HepG2 (cell line): ENCODE results near the gene UBXN6. TPM values are rescaled to one million over a fixed set of nuclear protein-coding genes. Genes with fewer than 3 reads are reported as not detected.

ENCODE experiments used
- CREB1 ChIP-seq, 2 experiments: fragments of 450-650 bp in 1 of 2; IDR thresholded peaks; 2 replicates each; pipeline ENCODE4 v1.6.1; 2016 to 2017; ENCODE audit warnings: control low read depth in 1 of 2, mild to moderate bottlenecking in 1 of 2, missing compliant biosample characterization in 1 of 2, missing genetic modification characterization in 1 of 2
- HES4 ChIP-seq: sonication (generic); formaldehyde crosslinking; IDR thresholded peaks from 2 replicates; pipeline ENCODE4 v1.9.0; 2021; ENCODE audit warnings: mild to moderate bottlenecking, missing genetic modification reagents, borderline replicate concordance
- JUNB ChIP-seq: sonication (generic); formaldehyde crosslinking; IDR thresholded peaks from 2 replicates; pipeline ENCODE4 v1.8.0; 2022; ENCODE audit warnings: missing genetic modification reagents, mild to moderate bottlenecking, borderline replicate concordance
- KAT8 ChIP-seq: IDR thresholded peaks from 2 replicates; pipeline ENCODE4 v1.6.1; 2016; ENCODE audit warnings: missing genetic modification reagents, missing compliant biosample characterization
- KDM2A ChIP-seq: sonication (generic); formaldehyde crosslinking; IDR thresholded peaks from 2 replicates; pipeline ENCODE4 v1.4.0; 2020; ENCODE audit warnings: low read depth, missing genetic modification reagents, borderline replicate concordance
- KLF16 ChIP-seq, 2 experiments: sonication (generic) in 1 of 2; formaldehyde crosslinking in 1 of 2; IDR thresholded peaks; 2 replicates each; pipeline versions ENCODE4 v1.6.1 to v1.8.0; 2016 to 2023; ENCODE audit warnings: missing genetic modification reagents in 2 of 2, missing compliant biosample characterization in 1 of 2
- KLF9 ChIP-seq: IDR thresholded peaks from 2 replicates; pipeline ENCODE4 v1.6.1; 2016; ENCODE audit warnings: low read depth
- LCORL ChIP-seq, 2 experiments: fragments of 450-650 bp in 1 of 2; sonication (generic) in 1 of 2; formaldehyde crosslinking in 1 of 2; IDR thresholded peaks; 2 replicates each; pipeline versions ENCODE4 v1.5.0 to v1.6.1; 2017 to 2020; ENCODE audit warnings: antibody characterized with exemption in 1 of 2, missing genetic modification reagents in 1 of 2
- MED13 ChIP-seq: sonication (generic); formaldehyde crosslinking; IDR thresholded peaks from 2 replicates; pipeline ENCODE4 v1.5.0; 2020; ENCODE audit warnings: missing genetic modification reagents
- MIER3 ChIP-seq: IDR thresholded peaks from 2 replicates; pipeline ENCODE4 v1.6.1; 2016; ENCODE audit warnings: missing compliant biosample characterization, borderline replicate concordance
- NFE2 ChIP-seq: sonication (generic); formaldehyde crosslinking; IDR thresholded peaks from 2 replicates; pipeline ENCODE4 v1.4.0; 2020; ENCODE audit warnings: missing genetic modification reagents
- NKX3-1 ChIP-seq: sonication (generic); formaldehyde crosslinking; IDR thresholded peaks from 2 replicates; pipeline ENCODE4 v1.5.0; 2020; ENCODE audit warnings: missing genetic modification reagents
- PRMT3 ChIP-seq: sonication (generic); formaldehyde crosslinking; IDR thresholded peaks from 2 replicates; pipeline ENCODE4 v1.8.1; 2022; ENCODE audit warnings: low read depth, mild to moderate bottlenecking, moderate library complexity, missing genetic modification reagents, borderline replicate concordance
- RAD21 ChIP-seq: fragments of 450-650 bp; formaldehyde crosslinking; IDR thresholded peaks from 2 replicates; pipeline ENCODE4 v1.5.0; 2020; ENCODE audit warnings: mild to moderate bottlenecking
- RAD51 ChIP-seq: fragments of 450-650 bp; IDR thresholded peaks from 2 replicates; pipeline ENCODE4 v1.6.1; 2016; ENCODE audit warnings: borderline replicate concordance
- RERE ChIP-seq: IDR thresholded peaks from 2 replicates; pipeline ENCODE4 v1.6.1; 2016; ENCODE audit warnings: low read depth, missing genetic modification reagents, missing compliant biosample characterization
- RFXANK ChIP-seq: IDR thresholded peaks from 2 replicates; pipeline ENCODE4 v1.6.1; 2016
- ZEB1 ChIP-seq: IDR thresholded peaks from 2 replicates; pipeline ENCODE4 v1.6.1; 2012; ENCODE audit warnings: mild to moderate bottlenecking, low read depth, inconsistent platforms; ENCODE audit not compliant: insufficient replicate concordance
- ZFP82 ChIP-seq: sonication (generic); formaldehyde crosslinking; IDR thresholded peaks from 2 replicates; pipeline ENCODE4 v1.5.1; 2020; ENCODE audit warnings: mild to moderate bottlenecking, missing genetic modification reagents, borderline replicate concordance
- ZNF12 ChIP-seq: sonication (generic); formaldehyde crosslinking; IDR thresholded peaks from 2 replicates; pipeline ENCODE4 v1.5.0; 2020; ENCODE audit warnings: missing genetic modification reagents
- ZNF234 ChIP-seq: sonication (generic); formaldehyde crosslinking; conservative IDR thresholded peaks from 2 replicates; pipeline ENCODE4 v1.5.1; 2020; ENCODE audit warnings: mild to moderate bottlenecking, missing genetic modification reagents
- ZNF274 ChIP-seq: sonication (generic); formaldehyde crosslinking; IDR thresholded peaks from 2 replicates; pipeline ENCODE4 v1.5.1; 2020; ENCODE audit warnings: mild to moderate bottlenecking, missing genetic modification reagents
- ZNF3 ChIP-seq: IDR thresholded peaks from 2 replicates; pipeline ENCODE4 v1.7.0; 2017; ENCODE audit warnings: inconsistent platforms
- ZNF460 ChIP-seq: sonication (generic); formaldehyde crosslinking; IDR thresholded peaks from 2 replicates; pipeline ENCODE4 v1.5.1; 2020; ENCODE audit warnings: missing genetic modification reagents, mild to moderate bottlenecking, borderline replicate concordance
- ZNF570 ChIP-seq: sonication (generic); formaldehyde crosslinking; IDR thresholded peaks from 2 replicates; pipeline ENCODE4 v1.4.0; 2020; ENCODE audit warnings: mild to moderate bottlenecking, missing genetic modification reagents, borderline replicate concordance
- ZNF781 ChIP-seq: sonication (generic); formaldehyde crosslinking; IDR thresholded peaks from 2 replicates; pipeline ENCODE4 v1.5.1; 2020; ENCODE audit warnings: borderline replicate concordance, mild to moderate bottlenecking, missing genetic modification reagents; ENCODE audit errors: not compliant biosample characterization
- polyA plus RNA-seq, 8 experiments: library from polyadenylated mRNA; depleted of rRNA in 3 of 8; stranded (reverse) in 7 of 8; unstranded in 1 of 8; fragments of >200 nt; fragmentation: Illumina TruSeq in 4 of 8; extraction: Trizol in 4 of 8; gene quantifications; 2 replicates each; pipeline versions ENCODE4 v1.2.1 to v1.2.3, GENCODE V29; 2011 to 2016; ENCODE audit warnings: low read depth in 4 of 8, missing spikeins in 1 of 8, mixed read lengths in 1 of 8; ENCODE audit not compliant: insufficient read depth in 1 of 8
- total RNA-seq, 5 experiments: library from RNA; depleted of rRNA; stranded (reverse); fragments of >200 nt; fragmentation: Illumina TruSeq; extraction: Trizol; gene quantifications; 2 replicates each; pipeline ENCODE4 v1.2.3, GENCODE V29; 2016; ENCODE audit warnings: low read depth in 1 of 5

The UBXN6 gene
- total and polyA plus RNA-seq, 2 of the 13 experiments (the other 11 are each of a cell fraction or from before 2014, with no cell fraction given): 34.9 to 35.5 TPM

DNA sequence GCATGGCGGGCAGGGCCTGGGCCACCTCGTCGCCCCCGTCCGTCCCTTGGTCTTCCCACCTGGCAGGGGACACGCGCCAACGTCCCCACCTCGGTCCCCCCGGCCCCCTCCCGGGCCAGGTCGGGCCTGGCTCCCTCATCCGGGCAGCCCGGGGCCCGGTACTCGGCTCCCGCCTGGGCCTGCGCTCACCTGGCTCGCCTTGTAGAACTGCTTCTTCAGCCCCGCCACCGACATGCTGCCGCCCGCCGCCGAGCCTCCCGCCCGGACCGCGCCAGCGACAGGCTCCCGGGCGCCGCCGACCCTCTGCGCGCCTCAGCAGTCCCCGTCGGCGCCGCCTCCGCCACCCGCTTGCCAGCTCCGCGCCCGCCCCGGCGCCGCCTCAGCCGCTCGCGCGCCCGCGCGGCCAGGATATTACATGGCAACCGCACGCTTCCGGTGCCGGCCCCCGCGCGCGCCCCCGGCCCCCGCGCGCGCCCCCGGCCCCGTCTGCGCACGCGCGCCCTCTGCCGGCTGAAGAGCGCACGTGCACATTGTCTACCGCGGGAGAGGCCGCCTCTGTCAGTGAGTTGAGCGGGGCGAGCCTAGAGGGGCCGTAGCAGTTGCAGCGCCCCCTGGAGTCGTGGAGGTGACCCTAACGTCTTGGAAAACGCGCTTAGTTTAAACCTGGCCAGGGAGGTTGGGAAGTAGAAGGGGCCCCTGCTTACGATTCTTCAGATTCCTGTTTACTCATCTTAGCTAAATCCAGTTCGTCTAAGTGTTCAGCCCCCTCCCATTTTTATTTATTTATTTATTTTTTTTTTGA lies 57.3 kb downstream of the UBXN6 start, which contains the start of gene SH3GL1 (continued):
- TF ChIP-seq RERE (CRISPR knock-in tag) (peak; percentile 41; the same call in 1 of the 2 replicates), ZEB1 (no peak), PRMT3 (CRISPR knock-in tag) (peak; percentile 67; the same call in 1 of the 2 replicates), HES4 (CRISPR knock-in tag) (no peak), ZNF570 (CRISPR knock-in tag) (no peak), RFXANK (CRISPR knock-in tag) (no peak), ZFP82 (CRISPR knock-in tag) (no peak), ZNF234 (CRISPR knock-in tag) (no peak), RAD51 (no peak), JUNB (CRISPR knock-in tag) (no peak), ZNF3 (no peak), ZNF781 (CRISPR knock-in tag) (peak; percentile 4), MED13 (CRISPR knock-in tag) (0 out of 2 replicates have a peak, but pooled peaks have one; percentile 32), KLF16 (CRISPR knock-in tag; IDR thresholded peaks at IDR 0.05) (peak in 1 of 2 experiments; percentile 86; a peak in 2 of 4 replicates), NKX3-1 (no peak), ZNF12 (CRISPR knock-in tag) (peak; percentile 11; the same call in 1 of the 2 replicates), NFE2 (no peak), KDM2A (CRISPR knock-in tag) (peak; percentile 97), RAD21 (CRISPR knock-in tag) (peak; percentile 85; the same call in 1 of the 2 replicates), CREB1 (IDR thresholded peaks at IDR 0.05) (peak; percentile 59; the same call in 1 of the 2 replicates), CREB1 (CRISPR knock-in tag; IDR thresholded peaks at IDR 0.05) (peak; percentile 32; the same call in 1 of the 2 replicates), ZNF274 (no peak), LCORL (IDR thresholded peaks at IDR 0.05) (no peak), LCORL (CRISPR knock-in tag; IDR thresholded peaks at IDR 0.05) (no peak), ZNF460 (no peak), KLF9 (CRISPR knock-in tag) (no peak), MIER3 (peak; percentile 86; the same call in 1 of the 2 replicates), KAT8 (CRISPR knock-in tag) (peak; percentile 87)
